Mammary epithelial cell (primary cell): Measurements from ENCODE around the gene INPP5A.

ENCODE experiments used
- CTCF ChIP-seq, 2 donors: IDR thresholded peaks in 1 of 2; conservative IDR thresholded peaks in 1 of 2; 2 replicates each; pipeline ENCODE4 v1.5.1; 2011 to 2012; ENCODE audit warnings: inconsistent platforms in 2 of 2, low read length in 2 of 2, mild to moderate bottlenecking in 2 of 2, control low read depth in 1 of 2, low read depth in 1 of 2; ENCODE audit not compliant: insufficient read depth in 1 of 2; ENCODE audit errors: extremely low read depth in 1 of 2
- EZH2 ChIP-seq: IDR thresholded peaks from 2 replicates; pipeline ENCODE4 v1.6.1; 2012; ENCODE audit warnings: low read length, inconsistent platforms, borderline replicate concordance

DNA sequence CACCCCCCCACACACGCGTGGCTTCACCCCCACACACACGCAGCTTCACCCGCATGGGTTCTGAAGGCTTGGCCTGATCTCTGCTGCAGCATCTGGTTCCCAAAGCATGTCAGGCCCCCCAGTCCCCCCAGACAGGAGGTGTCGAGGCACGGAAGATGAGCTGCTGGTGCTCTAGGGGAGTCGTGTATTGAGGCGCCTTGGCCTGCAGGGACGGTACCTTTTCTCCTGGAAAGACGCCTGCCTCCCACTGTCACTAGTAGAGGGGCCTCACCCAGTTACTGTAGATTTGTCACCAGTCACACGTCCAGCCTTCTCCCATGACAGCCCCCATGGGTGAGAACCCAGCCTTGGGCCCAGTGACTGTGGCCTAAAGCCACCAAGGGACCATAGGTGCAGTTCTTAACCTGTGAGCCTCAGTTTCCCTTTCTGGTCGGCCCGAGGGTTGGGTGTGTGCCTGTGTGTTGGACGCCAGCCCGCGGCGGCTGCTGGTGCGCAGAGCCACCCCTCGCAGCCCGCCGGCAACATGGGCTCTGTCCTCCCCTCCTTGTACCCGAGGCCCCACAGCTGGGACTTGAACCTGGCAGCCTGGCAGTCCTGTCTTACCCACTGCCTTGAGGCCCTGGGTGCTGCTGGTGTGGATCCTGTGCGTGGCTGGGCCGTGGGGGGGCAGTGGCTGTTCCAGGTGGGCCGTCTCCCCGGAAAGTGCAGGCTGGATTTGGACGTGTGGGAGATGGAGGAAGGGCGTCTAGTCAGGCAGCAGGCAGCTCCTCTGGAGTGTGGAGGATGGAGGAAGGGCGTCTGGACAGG, 166.6 kb downstream of the INPP5A start:
- TF ChIP-seq EZH2 (no peak), CTCF (conservative IDR thresholded peaks at IDR 0.05 in 1 of 2, IDR thresholded peaks at IDR 0.05 in 1 of 2; ENCODE audit: extremely low read depth in 1 of 2, insufficient read depth in 1 of 2, low read depth in 1 of 2, low read length in 2 of 2) (no peak)
